ENCODE data around the gene RBM26. TPM values are rescaled to one million over a fixed set of nuclear protein-coding genes. Genes with fewer than 3 reads are reported as not detected.
A peak's percentile ranks its signal among the peaks of the same experiment; 100 is the strongest.

The RBM26 gene
- total RNA-seq, 1 experiment from 2014 or later: 70.5 TPM

- Histone ChIP-seq H2AK5ac (ENCODE audit: insufficient read length, low read length) (no peak overlapping the region), H3K4me1 (ENCODE audit: insufficient read depth, low read length) (no peaks in the 10 kb centered on the region), H4K20me1 (ENCODE audit: control insufficient read depth, insufficient read depth, insufficient read length) (no peaks in the 10 kb centered on the region), H2BK120ac (ENCODE audit: low read depth, low read length, poor library complexity, severe bottlenecking) (no peak overlapping the region), H4K5ac (ENCODE audit: insufficient read length, low read depth, low read length) (no peak overlapping the region), H3T11ph (ENCODE audit: low read length) (no peak overlapping the region), H3K18ac (ENCODE audit: insufficient read length, low read depth, low read length) (no peak overlapping the region), H3K56ac (ENCODE audit: insufficient read length, low read depth, low read length) (no peak overlapping the region), H3K4ac (ENCODE audit: low read depth, low read length) (no peak overlapping the region), H2BK5ac (ENCODE audit: insufficient read length, low read length) (no peak overlapping the region), H3K9me3 (ENCODE audit: control insufficient read depth, low read depth, low read length) (no peaks in the 10 kb centered on the region), H3K27me3 (ENCODE audit: insufficient read depth, low read length) (no peaks in the 10 kb centered on the region), H4K91ac (ENCODE audit: insufficient read length, low read depth, low read length) (no peak overlapping the region), H3K27ac (ENCODE audit: insufficient read length, low read depth, low read length) (no peak overlapping the region), H2AFZ (ENCODE audit: low read length) (no peak overlapping the region), H4K8ac (replicated peaks; ENCODE audit: insufficient read length, low read depth, low read length) (no peak overlapping the region), H2BK20ac (ENCODE audit: low read depth, low read length, poor library complexity, severe bottlenecking) (no peak overlapping the region), H3K4me2 (ENCODE audit: insufficient read depth, insufficient read length, low read length) (no peak overlapping the region), H3K14ac (ENCODE audit: insufficient read depth, low read length) (no peak overlapping the region), H3K79me1 (ENCODE audit: insufficient read depth, low read depth, low read length, poor library complexity, severe bottlenecking) (peaks cover 3% of the 10 kb centered on the region), H2BK12ac (ENCODE audit: insufficient read length, low read depth, low read length) (no peak overlapping the region), H3K79me2 (ENCODE audit: insufficient read depth, low read length) (peaks cover 25% of the 10 kb centered on the region), H2BK15ac (ENCODE audit: low read depth, low read length) (no peak overlapping the region), H3K23me2 (ENCODE audit: insufficient read length, low read depth, low read length, poor library complexity, severe bottlenecking) (no peaks in the 10 kb centered on the region), H3K23ac (ENCODE audit: insufficient read length, low read depth, low read length) (no peak overlapping the region), H3K9ac (ENCODE audit: extremely low read depth, insufficient read length, low read length) (no peak overlapping the region)
- Mint-ChIP-seq H3K9me3 (peaks cover 23 to 24% of the 10 kb centered on the region in 2 experiments), H3K4me3 (no peak overlapping the region), H3K27ac (peak overlapping the region in 1 of 3 experiments; percentile 85; a peak in 3 of 7 replicates), H3K36me3 (ENCODE audit: insufficient read depth in 1 of 3, low read depth in 3 of 3) (peaks cover 28 to 30% (median 29%) of the 10 kb centered on the region in 3 experiments), H3K4me1 (peaks cover 28 to 29% of the 10 kb centered on the region in 2 experiments), H3K27me3 (ENCODE audit: low read depth) (no peaks in the 10 kb centered on the region; the same call in 1 of the 2 replicates)
- TF ChIP-seq CTCF (conservative IDR thresholded peaks at IDR 0.05): no peak
- DNase-seq: no peak
- WGBS (ENCODE audit: extremely low coverage, insufficient read length, low lambda C conversion rate): no CpG with 5 or more reads among the region's 6 CpGs
These were observed 13.0 kb downstream of the RBM26 start for GRCh38 chr13:79392882-79393563.
